A673 (cell line): Measurements from ENCODE around the gene PAX3.
"Not testable (repeated sequence)": the region's sequence is repeated elsewhere in the genome, so short reads cannot be mapped to it uniquely, and the experiment has no call there.

Experiments used
- EZH2 ChIP-seq: fragments of 200-600 bp; sonication (generic); IDR thresholded peaks from 2 replicates; pipeline ENCODE4 v1.6.1; 2017; ENCODE audit warnings: borderline replicate concordance, low read depth, mild to moderate bottlenecking, mixed read lengths, antibody characterized with exemption, low read length; ENCODE audit not compliant: poor library complexity, severe bottlenecking
- TF ChIP-seq, protein P1 (sequence below): fragments of 300-800, 200-600 bp; sonication (generic); conservative IDR thresholded peaks from 2 replicates; pipeline ENCODE4 v1.5.1; 2017; ENCODE audit warnings: low read depth, mild to moderate bottlenecking, antibody characterized with exemption, low read length, moderate library complexity, mixed read lengths

DNA sequence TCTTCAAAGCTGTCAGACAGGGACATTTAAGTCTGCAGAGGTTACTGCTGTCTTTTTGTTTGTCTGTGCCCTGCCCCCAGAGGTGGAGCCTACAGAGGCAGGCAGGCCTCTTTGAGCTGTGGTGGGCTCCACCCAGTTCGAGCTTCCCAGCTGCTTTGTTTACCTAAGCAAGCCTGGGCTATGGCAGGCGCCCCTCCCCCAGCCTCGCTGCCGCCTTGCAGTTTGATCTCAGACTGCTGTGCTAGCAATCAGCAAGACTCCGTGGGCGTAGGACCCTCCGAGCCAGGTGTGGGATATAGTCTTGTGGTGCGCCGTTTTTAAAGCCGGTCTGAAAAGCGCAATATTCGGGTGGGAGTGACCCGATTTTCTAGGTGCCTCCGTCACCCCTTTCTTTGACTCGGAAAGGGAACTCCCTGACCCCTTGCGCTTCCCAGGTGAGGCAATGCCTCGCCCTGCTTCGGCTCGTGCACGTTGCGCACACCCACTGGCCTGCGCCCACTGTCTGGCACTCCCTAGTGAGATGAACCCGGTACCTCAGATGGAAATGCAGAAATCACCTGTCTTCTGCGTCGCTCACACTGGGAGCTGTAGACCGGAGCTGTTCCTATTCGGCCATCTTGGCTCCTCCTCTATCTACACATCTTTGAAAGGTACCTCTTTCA is 143.7 kb downstream of the PAX3 start:
- TF ChIP-seq, protein P1, sequence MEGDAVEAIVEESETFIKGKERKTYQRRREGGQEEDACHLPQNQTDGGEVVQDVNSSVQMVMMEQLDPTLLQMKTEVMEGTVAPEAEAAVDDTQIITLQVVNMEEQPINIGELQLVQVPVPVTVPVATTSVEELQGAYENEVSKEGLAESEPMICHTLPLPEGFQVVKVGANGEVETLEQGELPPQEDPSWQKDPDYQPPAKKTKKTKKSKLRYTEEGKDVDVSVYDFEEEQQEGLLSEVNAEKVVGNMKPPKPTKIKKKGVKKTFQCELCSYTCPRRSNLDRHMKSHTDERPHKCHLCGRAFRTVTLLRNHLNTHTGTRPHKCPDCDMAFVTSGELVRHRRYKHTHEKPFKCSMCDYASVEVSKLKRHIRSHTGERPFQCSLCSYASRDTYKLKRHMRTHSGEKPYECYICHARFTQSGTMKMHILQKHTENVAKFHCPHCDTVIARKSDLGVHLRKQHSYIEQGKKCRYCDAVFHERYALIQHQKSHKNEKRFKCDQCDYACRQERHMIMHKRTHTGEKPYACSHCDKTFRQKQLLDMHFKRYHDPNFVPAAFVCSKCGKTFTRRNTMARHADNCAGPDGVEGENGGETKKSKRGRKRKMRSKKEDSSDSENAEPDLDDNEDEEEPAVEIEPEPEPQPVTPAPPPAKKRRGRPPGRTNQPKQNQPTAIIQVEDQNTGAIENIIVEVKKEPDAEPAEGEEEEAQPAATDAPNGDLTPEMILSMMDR = not testable (repeated sequence)
- TF ChIP-seq EZH2 = not testable (repeated sequence)
